C4-2B (cell line): ENCODE results near the gene TTC13.
"Not testable (repeated sequence)": the region's sequence is repeated elsewhere in the genome, so short reads cannot be mapped to it uniquely, and the experiment has no call there.

ENCODE experiments used
- H3K27ac ChIP-seq: fragments of 450-650 bp; 2 replicates; pipeline ENCODE4 v1.5.1; 2017
- CTCF ChIP-seq: fragments of 450-650 bp; conservative IDR thresholded peaks from 2 replicates; pipeline ENCODE4 v1.5.1; 2017; ENCODE audit warnings: mild to moderate bottlenecking
- ZFX ChIP-seq: fragments of 450-650 bp; IDR thresholded peaks from 2 replicates; pipeline ENCODE4 v1.6.1; 2017

TTC13 gene

GRCh38 chr1:231011360-231011759 lies 32.7 kb upstream of the TTC13 start:
- no peak overlapping the region for H3K27ac ChIP-seq
- TF ChIP-seq ZFX (no peak), CTCF (no peak)

- H3K27ac ChIP-seq = not testable (repeated sequence)
These were observed 28.9 kb upstream of the TTC13 start for GRCh38 chr1:231007535-231007934.

GRCh38 chr1:231001892-231002291 lies 23.2 kb upstream of the TTC13 start:
- TF ChIP-seq CTCF (no peak), ZFX (no peak)
- H3K27ac ChIP-seq = no peak overlapping the region

- TF ChIP-seq CTCF (no peak), ZFX (no peak)
- no peak overlapping the region for H3K27ac ChIP-seq
These were observed 22.0 kb upstream of the TTC13 start for GRCh38 chr1:231000639-231001038.

GRCh38 chr1:231000201-231000600 lies 21.5 kb upstream of the TTC13 start:
- TF ChIP-seq CTCF = no peak
- no peak for TF ChIP-seq ZFX
- H3K27ac ChIP-seq = no peak overlapping the region

- no peak overlapping the region for H3K27ac ChIP-seq
- TF ChIP-seq CTCF (no peak), ZFX (no peak)
These were observed 16.2 kb upstream of the TTC13 start for GRCh38 chr1:230994860-230995259.

- H3K27ac ChIP-seq = no peak overlapping the region
- no peak for TF ChIP-seq ZFX
These were observed 13.6 kb upstream of the TTC13 start for GRCh38 chr1:230992100-230992774.

- TF ChIP-seq CTCF (no peak), ZFX (no peak)
- H3K27ac ChIP-seq = no peak overlapping the region
These were observed 8.8 kb upstream of the TTC13 start for GRCh38 chr1:230987448-230987847.
